ENCODE measurements around the gene TCAF1. TPM values are rescaled to one million over a fixed set of nuclear protein-coding genes. Genes with fewer than 3 reads are reported as not detected.

The TCAF1 gene
- polyA plus RNA-seq (ENCODE audit: insufficient read length in 3 of 3) = 10 to 100 TPM; 73.5 to 93.6 (median 88.7) TPM
- long read RNA-seq, donor 1, full-length matches to known transcripts = 3 of 46 reads
- long read RNA-seq, donor 1, partial matches to known transcripts = 43 of 46 reads
- long read RNA-seq, donor 1, other reads (novel, unspliced or antisense) = 0 of 46 reads
- long read RNA-seq, donor 2, partial matches to known transcripts = 16 of 16 reads
- long read RNA-seq, donor 2, other reads (novel, unspliced or antisense) = 0 of 16 reads
- long read RNA-seq, donor 3, partial matches to known transcripts = 0 of 1 reads
- long read RNA-seq, donor 3, other reads (novel, unspliced or antisense) = 0 of 1 reads
- long read RNA-seq, donor 4, full-length matches to known transcripts = 4 of 10 reads
- long read RNA-seq, donor 4, partial matches to known transcripts = 6 of 10 reads
- long read RNA-seq, donor 4, other reads (novel, unspliced or antisense) = 0 of 10 reads
- long read RNA-seq, donor 5 = 0 reads
- long read RNA-seq, donor 6, full-length matches to known transcripts = 2 of 2 reads
- long read RNA-seq, donor 6, partial matches to known transcripts = 0 of 2 reads
- long read RNA-seq, donor 6, other reads (novel, unspliced or antisense) = 0 of 2 reads
- long read RNA-seq, donor 7, partial matches to known transcripts = 0 of 1 reads
- long read RNA-seq, donor 7, other reads (novel, unspliced or antisense) = 0 of 1 reads
- long read RNA-seq, donor 8 = 0 reads
- long read RNA-seq, donor 9, full-length matches to known transcripts = 1 of 13 reads
- long read RNA-seq, donor 9, partial matches to known transcripts = 12 of 13 reads
- long read RNA-seq, donor 9, other reads (novel, unspliced or antisense) = 0 of 13 reads
- long read RNA-seq, donor 10, full-length matches to known transcripts = 1 of 1 reads
- long read RNA-seq, donor 10, partial matches to known transcripts = 0 of 1 reads
- long read RNA-seq, donor 10, other reads (novel, unspliced or antisense) = 0 of 1 reads
- long read RNA-seq, donor 11, full-length matches to known transcripts = 3 of 9 reads
- long read RNA-seq, donor 11, partial matches to known transcripts = 6 of 9 reads
- long read RNA-seq, donor 11, other reads (novel, unspliced or antisense) = 0 of 9 reads
- long read RNA-seq, donor 12, full-length matches to known transcripts = 2 of 2 reads
- long read RNA-seq, donor 12, partial matches to known transcripts = 0 of 2 reads
- long read RNA-seq, donor 12, other reads (novel, unspliced or antisense) = 0 of 2 reads
- long read RNA-seq, donor 13 = 0 reads
- long read RNA-seq, donor 14, full-length matches to known transcripts = 2 of 2 reads
- long read RNA-seq, donor 14, partial matches to known transcripts = 0 of 2 reads
- long read RNA-seq, donor 14, other reads (novel, unspliced or antisense) = 0 of 2 reads
- long read RNA-seq, donor 15 = 0 reads
- long read RNA-seq, donor 16, full-length matches to known transcripts = 10 of 83 reads
- long read RNA-seq, donor 16, partial matches to known transcripts = 73 of 83 reads
- long read RNA-seq, donor 16, other reads (novel, unspliced or antisense) = 0 of 83 reads

DNA sequence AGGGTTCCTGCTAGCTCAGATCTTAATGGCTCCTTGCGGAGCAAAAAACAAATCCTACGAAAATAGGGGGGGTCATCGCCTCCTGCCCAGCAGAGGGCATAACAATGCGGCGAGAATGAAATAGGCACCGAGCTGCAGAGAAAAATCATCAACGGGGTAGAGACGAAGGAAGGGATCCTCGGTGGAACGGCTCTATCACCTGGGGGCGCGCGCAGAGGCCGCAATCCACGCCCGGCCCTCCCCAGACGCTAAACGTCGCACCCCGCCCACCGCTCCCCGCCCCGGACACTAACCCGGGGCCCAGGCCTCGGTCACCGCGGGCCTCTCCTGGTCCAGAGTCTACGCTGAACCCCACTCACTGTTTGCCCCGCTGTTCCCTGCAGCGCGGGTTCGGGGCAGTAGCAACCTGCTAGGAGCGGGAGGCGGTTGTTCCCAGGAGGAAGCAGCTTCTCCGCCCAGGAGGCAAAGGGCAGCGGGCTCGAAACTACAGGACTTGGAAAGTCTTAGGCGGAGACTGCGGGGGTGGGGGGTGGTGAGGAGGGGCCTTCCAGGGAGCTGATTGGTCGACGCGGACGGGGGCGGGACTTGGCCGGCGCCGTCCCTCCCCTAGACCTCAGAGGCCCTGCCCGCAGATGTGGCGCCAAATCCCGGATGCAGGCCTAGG is at the start of gene TCAF1:
TCAF1 (minus strand) TSS at position 509 of the 664 bp plus-strand sequence. CDS start 25,568 bp downstream, outside the sequence.
- peak; percentile 86 to 94 (median 92) for DNase-seq (ENCODE audit: extremely low read depth in 1 of 11, low read depth in 9 of 11, low spot score in 4 of 11)

DNA sequence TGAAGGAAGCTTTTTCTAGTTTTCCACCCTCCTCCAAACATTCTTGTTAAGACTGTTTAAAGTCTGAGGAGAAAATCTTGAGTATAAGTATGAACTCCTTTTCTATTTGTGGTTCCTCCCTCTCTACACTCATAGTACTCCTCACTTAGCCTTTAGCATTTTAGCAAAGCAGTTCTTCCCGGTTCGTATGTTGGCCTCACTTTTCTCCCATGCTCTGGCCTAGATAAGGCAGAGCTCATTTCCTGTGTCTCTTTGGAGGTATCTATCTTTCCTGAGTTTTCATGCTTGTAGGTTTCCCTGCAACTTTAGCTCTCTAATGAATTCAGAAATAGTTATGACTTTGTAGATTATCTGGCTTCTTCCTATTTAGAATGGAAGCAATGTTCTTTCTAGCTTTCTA is 46.8 kb upstream of the TCAF1 start:
- DNase-seq (ENCODE audit: extremely low read depth in 1 of 11, low read depth in 9 of 11, low spot score in 4 of 11) = no peak

- no peak for DNase-seq (ENCODE audit: extremely low read depth in 1 of 11, low read depth in 9 of 11, low spot score in 4 of 11)
Measured at GRCh38 chr7:143947111-143947510, 45.1 kb upstream of the TCAF1 start.

- DNase-seq (ENCODE audit: extremely low read depth in 1 of 11, low read depth in 9 of 11, low spot score in 4 of 11) = no peak
Measured at GRCh38 chr7:143945423-143945822, 43.4 kb upstream of the TCAF1 start.

- DNase-seq (ENCODE audit: extremely low read depth in 1 of 11, low read depth in 9 of 11, low spot score in 4 of 11) = no peak
Measured at GRCh38 chr7:143938379-143939243, 36.6 kb upstream of the TCAF1 start.

DNA sequence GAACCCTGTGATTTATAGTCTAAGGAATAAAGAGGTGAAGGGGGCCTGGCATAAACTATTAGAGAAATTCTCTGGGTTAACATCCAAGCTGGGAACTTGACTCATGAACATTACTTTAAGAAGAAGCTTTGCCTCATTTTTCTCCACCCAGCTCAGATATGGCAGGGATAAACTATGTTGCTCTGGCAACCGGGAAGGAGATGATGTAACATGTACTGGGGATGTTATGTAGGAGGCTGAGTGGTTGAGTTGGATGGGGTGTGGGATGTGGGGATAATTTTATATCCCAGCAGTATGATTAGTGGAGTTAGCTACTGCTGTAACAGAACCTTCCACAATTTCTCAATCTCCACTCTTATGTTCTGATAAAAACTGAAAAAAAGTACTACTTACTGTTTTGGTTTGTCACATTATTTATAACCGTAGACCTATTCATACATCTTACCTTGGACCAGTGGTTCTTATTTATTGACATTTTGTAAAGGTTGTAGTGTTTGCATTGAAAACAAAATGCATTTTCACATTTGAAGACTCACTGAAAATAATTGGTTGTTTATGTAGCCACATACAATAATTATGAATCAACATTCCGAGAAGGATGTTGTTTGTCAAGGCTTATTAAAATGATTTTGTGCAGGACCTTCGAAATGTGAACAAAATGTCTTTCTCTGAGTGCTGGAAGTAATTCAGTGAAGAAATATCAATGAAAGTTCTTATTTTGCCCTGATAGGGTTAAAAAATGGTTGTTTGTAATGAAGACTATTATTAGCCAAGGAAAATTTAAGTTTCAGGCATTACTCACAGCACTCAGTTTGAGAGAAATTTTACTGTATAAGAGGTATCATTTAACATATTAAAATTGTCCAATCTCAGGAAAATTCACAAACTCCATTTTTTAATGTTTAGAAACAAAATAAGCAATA is 34.4 kb upstream of the TCAF1 start:
- no peak for DNase-seq (ENCODE audit: extremely low read depth in 1 of 11, low read depth in 9 of 11, low spot score in 4 of 11)

DNA sequence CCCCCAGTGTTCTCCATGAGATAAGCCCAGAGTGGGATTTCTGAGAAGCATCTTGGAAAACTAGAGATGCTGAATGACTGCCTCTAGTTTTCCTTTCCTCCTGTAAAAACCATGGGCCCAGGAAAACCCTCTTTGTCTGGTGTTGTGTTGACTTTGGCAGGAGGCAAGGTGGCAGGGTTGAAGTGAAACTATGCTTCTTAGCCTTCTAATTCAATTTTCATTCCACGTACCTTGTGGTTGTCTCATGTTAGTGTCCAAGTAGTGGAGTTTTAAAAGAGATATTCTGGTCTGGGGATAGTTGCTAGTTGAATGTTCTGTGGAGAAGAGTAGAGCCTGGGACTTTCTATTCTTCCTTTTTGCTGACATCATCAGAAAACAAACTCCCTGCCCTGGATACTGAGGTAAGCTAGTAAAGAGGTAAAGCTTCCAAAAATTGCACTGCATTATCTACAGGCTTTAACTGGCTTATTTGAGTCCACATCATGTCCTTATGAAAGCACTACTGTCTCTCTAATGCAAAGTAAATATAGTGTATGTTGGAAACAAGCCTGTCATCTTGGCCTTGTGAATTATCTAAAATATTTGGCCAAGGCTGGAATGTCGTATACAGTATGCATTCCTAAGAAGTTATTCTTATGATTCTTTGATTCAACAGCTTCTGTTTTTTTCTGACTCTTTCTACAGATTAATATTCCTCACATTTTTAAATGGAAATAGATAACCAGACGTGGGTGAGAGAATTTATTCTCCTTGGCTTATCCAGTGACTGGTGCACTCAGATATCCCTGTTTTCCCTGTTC is 32.8 kb upstream of the TCAF1 start, which contains the start of gene OR2F2:
OR2F2 (plus strand) TSS at position 708 of the 800 bp plus-strand sequence; CDS start at position 708, 0 bp downstream.
- peak in 2 of 11 donors; percentile 4 to 8 for DNase-seq (ENCODE audit: extremely low read depth in 1 of 11, low read depth in 9 of 11, low spot score in 4 of 11)

DNA sequence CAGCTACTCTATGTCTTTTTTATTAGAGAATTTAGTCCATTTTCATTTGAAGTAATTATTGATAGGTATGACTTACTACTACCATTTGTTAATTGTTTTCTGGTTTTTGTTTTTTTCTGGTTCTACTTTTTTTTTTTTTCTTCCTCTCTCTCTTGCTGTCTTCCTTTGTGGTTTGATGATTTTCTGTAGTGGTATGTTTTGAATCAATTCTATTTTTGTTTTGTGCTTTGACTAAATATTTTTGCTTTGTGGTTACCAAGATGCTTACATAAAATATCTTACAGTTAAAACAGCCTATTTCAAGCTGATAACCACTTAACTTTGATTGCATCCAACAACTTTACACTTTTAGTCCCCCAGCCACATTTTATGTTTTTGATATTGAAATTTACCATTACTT is 29.8 kb upstream of the TCAF1 start:
- DNase-seq (ENCODE audit: extremely low read depth in 1 of 11, low read depth in 9 of 11, low spot score in 4 of 11) = no peak

DNA sequence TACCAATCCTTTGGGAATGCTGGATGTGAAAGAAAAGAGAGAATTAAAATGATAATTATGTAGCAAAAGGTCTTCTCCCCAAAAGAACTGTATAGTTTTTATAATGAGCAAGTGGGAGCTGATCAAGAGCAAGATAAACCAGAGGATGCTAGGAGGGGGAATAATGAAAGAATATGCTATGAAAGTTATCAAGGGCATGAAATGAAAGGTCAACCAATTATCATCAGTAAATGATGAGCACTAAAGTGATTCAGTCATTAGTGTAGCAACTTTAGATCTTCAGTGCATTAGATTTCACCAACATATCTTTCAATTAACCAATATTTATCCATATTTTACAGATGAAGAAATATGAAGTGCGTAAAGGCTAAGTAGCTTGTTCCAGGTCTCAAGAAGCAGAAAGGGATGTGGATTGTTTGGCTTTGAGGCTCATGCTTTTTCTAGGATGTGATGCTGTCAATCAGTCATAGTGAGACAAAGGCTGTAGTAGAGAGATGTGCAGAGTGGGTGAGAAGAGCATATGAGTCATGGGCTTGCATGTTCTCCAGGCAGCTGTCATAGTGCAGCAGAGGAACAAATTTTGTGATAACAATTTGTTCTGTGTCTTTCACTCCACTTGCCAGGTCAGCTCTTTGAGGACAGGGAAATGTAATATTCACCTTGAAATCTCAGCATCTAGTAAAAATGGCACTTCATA is 27.4 kb upstream of the TCAF1 start:
- DNase-seq (ENCODE audit: extremely low read depth in 1 of 11, low read depth in 9 of 11, low spot score in 4 of 11) = no peak

DNA sequence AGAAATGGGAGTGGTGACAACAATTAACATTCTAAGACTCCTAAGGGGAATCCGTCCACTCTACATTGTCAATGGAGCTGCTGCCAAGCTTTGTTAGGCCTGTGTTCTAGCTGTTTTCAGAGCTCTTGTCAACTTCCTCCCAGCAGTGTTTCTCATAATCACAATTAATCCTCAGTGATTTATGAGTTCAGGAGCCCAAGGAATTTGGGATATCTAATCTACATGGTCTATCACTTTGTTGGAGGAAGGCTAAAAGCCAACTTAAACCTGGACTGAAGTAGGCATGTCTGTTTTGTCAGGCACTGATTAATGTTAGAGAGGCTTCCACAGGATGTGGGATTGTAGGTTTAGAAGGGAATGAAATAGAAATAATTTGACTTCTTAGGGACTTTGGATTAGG is 22.9 kb upstream of the TCAF1 start:
- no peak for DNase-seq (ENCODE audit: extremely low read depth in 1 of 11, low read depth in 9 of 11, low spot score in 4 of 11)

DNA sequence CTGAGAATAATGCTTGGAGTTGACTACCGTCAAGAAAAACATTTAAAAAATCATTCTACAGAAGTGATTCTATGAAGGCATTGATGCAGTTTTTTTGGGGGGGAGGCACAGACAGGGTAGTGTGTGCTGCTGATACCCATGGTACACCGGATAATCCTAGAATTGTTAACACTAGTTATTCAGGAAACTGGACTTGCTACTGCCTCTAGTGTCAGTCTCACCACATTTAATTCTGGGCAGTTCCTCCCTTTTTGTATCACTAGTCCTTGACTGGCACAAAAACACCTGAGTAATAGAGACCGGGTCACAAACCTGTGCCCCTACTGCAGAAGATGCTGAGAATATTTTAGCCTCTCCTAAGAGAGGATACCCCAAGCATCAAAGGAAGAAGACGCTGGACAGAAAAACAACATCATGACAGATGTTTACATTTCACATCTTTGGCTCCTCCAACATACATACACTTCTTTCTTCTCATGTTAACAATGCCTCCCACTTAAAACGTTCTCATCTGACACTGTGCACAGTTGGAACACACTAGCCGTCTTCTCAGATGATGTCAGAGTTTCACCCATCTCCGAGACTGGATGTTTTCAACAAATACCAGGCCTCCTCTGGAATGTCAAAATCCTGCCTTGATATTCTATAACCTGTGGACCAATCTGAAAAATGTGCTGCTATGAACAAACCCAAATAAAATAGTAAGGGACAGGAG is 13.1 kb upstream of the TCAF1 start:
- no peak for DNase-seq (ENCODE audit: extremely low read depth in 1 of 11, low read depth in 9 of 11, low spot score in 4 of 11)

GRCh38 chr7:143913945-143914615 is 12.1 kb upstream of the TCAF1 start:
- no peak for DNase-seq (ENCODE audit: extremely low read depth in 1 of 11, low read depth in 9 of 11, low spot score in 4 of 11)

DNA sequence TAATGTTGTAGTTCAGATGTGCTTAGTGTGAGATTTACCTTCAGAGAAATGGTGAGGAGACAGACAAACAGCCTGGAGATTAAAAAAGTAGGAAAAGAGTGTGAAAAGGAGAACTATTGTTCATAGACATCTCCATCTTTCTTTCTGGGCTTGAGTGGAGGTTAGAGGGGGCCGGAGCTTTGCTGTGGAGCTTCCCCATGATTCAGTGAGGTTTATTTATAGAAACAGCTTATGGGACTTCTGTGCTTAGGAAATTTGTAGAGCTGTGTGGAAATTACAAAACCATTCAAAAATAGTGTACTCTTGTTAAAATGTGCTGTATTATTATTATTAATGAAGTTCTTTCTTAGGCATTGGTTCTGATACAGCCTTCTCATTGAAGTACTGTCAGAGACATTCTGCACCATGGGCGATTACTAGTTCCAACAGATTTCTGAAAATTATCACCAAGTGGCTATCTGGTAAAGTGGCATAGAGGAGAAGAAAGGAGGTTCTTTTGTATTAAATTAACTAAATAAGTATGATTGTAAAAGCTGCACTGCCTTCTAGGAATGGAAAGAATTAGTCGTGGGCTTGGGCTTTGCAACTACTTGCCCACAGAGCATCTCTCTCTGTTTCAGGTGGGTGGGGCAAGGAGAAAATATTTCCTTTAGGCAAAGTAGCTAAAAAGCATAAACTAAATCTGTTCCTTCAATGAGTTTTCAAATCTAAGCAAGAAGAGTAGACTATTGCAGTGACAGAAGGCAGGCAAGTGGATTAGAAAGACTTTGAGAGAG is 8.7 kb upstream of the TCAF1 start:
- no peak for DNase-seq (ENCODE audit: extremely low read depth in 1 of 11, low read depth in 9 of 11, low spot score in 4 of 11)
